Suprapubic skin (tissue), 4 donors: ENCODE results near the gene GLS2.

ENCODE experiments used
- EP300 ChIP-seq: sonication (generic); formaldehyde crosslinking; IDR thresholded peaks from one replicate; pipeline ENCODE4 v1.6.1; 2017; ENCODE audit warnings: antibody characterized with exemption
- POLR2A ChIP-seq, 2 donors: fragments of 450-650 bp; IDR thresholded peaks; one replicate each; pipeline ENCODE4 v1.6.1; 2017; ENCODE audit warnings: antibody characterized with exemption in 2 of 2, mild to moderate bottlenecking in 2 of 2, moderate library complexity in 2 of 2
- POLR2AphosphoS5 ChIP-seq, 3 donors: sonication (generic); formaldehyde crosslinking; IDR thresholded peaks; one replicate each; pipeline ENCODE4 v1.6.1; 2017; ENCODE audit warnings: antibody characterized with exemption in 3 of 3

GRCh38 chr12:56488041-56488955, at the start of gene GLS2:
- TF ChIP-seq EP300 = no peak
- no peak for TF ChIP-seq POLR2AphosphoS5 (IDR thresholded peaks at IDR 0.05)
- TF ChIP-seq POLR2A (IDR thresholded peaks at IDR 0.05) = no peak
